ENCODE data around the gene NECAB3. TPM values are rescaled to one million over a fixed set of nuclear protein-coding genes. Genes with fewer than 3 reads are reported as not detected.

The NECAB3 gene
- total and polyA plus RNA-seq, 2 donors (not counting 3 experiments of a cell fraction or from before 2014, with no cell fraction given): 18.1 to 22.4 TPM

GRCh38 chr20:33704197-33704924 lies 30.1 kb upstream of the NECAB3 start:
- dilution Hi-C loops (cut with MboI; ENCODE audit: extremely low pct_ligation_motif_present, low sequenced_read_pairs) (no loop called here), intact Hi-C loops (cut with micrococcal nuclease) (no loop called here)
- H4K20me1 ChIP-seq (replicated peaks; ENCODE audit: control insufficient read depth, extremely low read depth, insufficient read depth, low read length): no peaks in the 10 kb centered on the region
- H3K4me2 ChIP-seq (ENCODE audit: insufficient read depth, low read length): no peak overlapping the region
- CTCF ChIA-PET: interaction anchor here (0.8 to 1.5 kb wide), 3 partner anchors 10 to 19 kb away, joined by 3 to 4 read pairs (median 4); no protein-coding TSS in a partner anchor
- no peak for FAIRE-seq
- POLR2A ChIA-PET: no interaction called here
- H3K9me1 ChIP-seq (replicated peaks; ENCODE audit: control insufficient read depth, extremely low read depth, insufficient read depth, low read length): no peaks in the 10 kb centered on the region
- H3K4me1 ChIP-seq (ENCODE audit: control insufficient read depth, extremely low read depth, insufficient read depth, low read length): no peaks in the 10 kb centered on the region
- TF ChIP-seq JUN (IDR thresholded peaks at IDR 0.05; ENCODE audit: borderline replicate concordance, insufficient read depth, insufficient read length, low read depth) (no peak), EZH2 (IDR thresholded peaks at IDR 0.05; ENCODE audit: borderline replicate concordance, low read depth, low read length, severe bottlenecking) (no peak), FOS (IDR thresholded peaks at IDR 0.05; ENCODE audit: borderline replicate concordance, insufficient read depth, low read length) (no peak), MAX (IDR thresholded peaks at IDR 0.05; ENCODE audit: insufficient read depth, insufficient read length) (no peak), POLR2A (IDR thresholded peaks at IDR 0.05; ENCODE audit: low read depth, low read length) (no peak), GATA2 (IDR thresholded peaks at IDR 0.05; ENCODE audit: insufficient read depth, insufficient read length, low read depth, low read length) (no peak), POLR2AphosphoS5 (IDR thresholded peaks at IDR 0.05; ENCODE audit: insufficient read depth, low read depth, low read length) (no peak), MYC (IDR thresholded peaks at IDR 0.05; ENCODE audit: low read depth, low read length) (no peak), CTCF (IDR thresholded peaks at IDR 0.05; ENCODE audit: extremely low read depth in 1 of 2, insufficient read depth in 1 of 2, low read depth in 1 of 2, low read length in 2 of 2) (no peak)
- no TSS peak for BruUV-seq (replicated peaks)
- no peak overlapping the region for H3K27ac ChIP-seq (ENCODE audit: insufficient read depth, low read depth, low read length)
- no peaks in the 10 kb centered on the region for H3K27me3 ChIP-seq (ENCODE audit: control insufficient read depth in 2 of 2, insufficient read depth in 2 of 2, low read length in 2 of 2)
- H3K9me3 ChIP-seq (replicated peaks; ENCODE audit: control insufficient read depth, insufficient read depth, low read length): no peaks in the 10 kb centered on the region
- H3K36me3 ChIP-seq (ENCODE audit: control insufficient read depth in 2 of 2, extremely low read depth in 1 of 2, insufficient read depth in 2 of 2, low read length in 2 of 2): no peaks in the 10 kb centered on the region
- DNase-seq (ENCODE audit: low read depth, low spot score): no peak
- H2AFZ ChIP-seq (ENCODE audit: low read depth, low read length): no peak overlapping the region
- no peak overlapping the region for H3K9ac ChIP-seq (replicated peaks; ENCODE audit: extremely low read depth, insufficient read depth, low read length)
- no peaks in the 10 kb centered on the region for H3K79me2 ChIP-seq (ENCODE audit: control insufficient read depth, insufficient read depth, low read length)
- H3K4me3 ChIP-seq (replicated peaks in 1 of 3; ENCODE audit: insufficient read depth in 1 of 3, low read depth in 1 of 3, low read length in 3 of 3): no peak overlapping the region

All from endothelial cell of umbilical vein (primary cell).